IMR-90 (cell line): ENCODE data around the gene TMEM259. TPM values are rescaled to one million over a fixed set of nuclear protein-coding genes. Genes with fewer than 3 reads are reported as not detected.

Experiments used
- ATAC-seq: fragments of 200-7000 bp; cut with Tn5 transposase; 2 replicates; pipeline ENCODE4 v1.9.1; 2020; ENCODE audit warnings: low read depth, mild to moderate bottlenecking, moderate library complexity
- BruUV-seq: library from RNA; stranded (reverse); fragments of 400-500 nt; replicated peaks from 2 replicates; lab custom pipeline; 2021; lab: Mats Ljungman, UMichigan
- CTCF ChIA-PET: fragments of 300-600 bp; formaldehyde crosslinking; extraction: SDS; loops from one replicate; lab custom pipeline; 2021; ENCODE audit warnings: antibody characterized with exemption; lab: Yijun Ruan, JAX
- POLR2A ChIA-PET: fragments of 300-600 bp; sonication (Branson Sonifier 250); formaldehyde crosslinking; loops from one replicate; lab custom pipeline; 2022; ENCODE audit warnings: antibody characterized with exemption; ENCODE audit not compliant: unreplicated experiment; lab: Charles Lee
- DNase-seq: peaks from one replicate; pipeline ENCODE4 v3.0.0; 2013
- H2AFZ ChIP-seq: replicated peaks from 2 replicates; pipeline ENCODE3; 2013; ENCODE audit warnings: low read length, mild to moderate bottlenecking; ENCODE audit not compliant: poor library complexity
- H2AK5ac ChIP-seq: 2 replicates; pipeline ENCODE4 v1.6.1; 2013; ENCODE audit warnings: low read depth, low read length, inconsistent platforms
- H2AK9ac ChIP-seq: replicated peaks from 2 replicates; pipeline ENCODE3; 2013; ENCODE audit warnings: mild to moderate bottlenecking, low read depth, low read length, moderate library complexity; ENCODE audit not compliant: poor library complexity
- H2BK120ac ChIP-seq: 2 replicates; pipeline ENCODE4 v1.6.1; 2013; ENCODE audit warnings: low read depth, low read length, inconsistent platforms
- H2BK15ac ChIP-seq: 3 replicates; pipeline ENCODE4 v1.6.1; 2013; ENCODE audit warnings: low read depth, low read length, inconsistent platforms
- H2BK20ac ChIP-seq: 2 replicates; pipeline ENCODE4 v1.6.1; 2013; ENCODE audit warnings: low read depth, mild to moderate bottlenecking, inconsistent platforms, low read length, moderate library complexity
- H2BK5ac ChIP-seq: 2 replicates; pipeline ENCODE4 v1.6.1; 2013; ENCODE audit warnings: mild to moderate bottlenecking, low read depth, low read length, inconsistent platforms; ENCODE audit not compliant: poor library complexity, severe bottlenecking
- H3K14ac ChIP-seq: replicated peaks from 2 replicates; pipeline ENCODE4 v1.6.1; 2013; ENCODE audit warnings: low read depth, low read length, inconsistent platforms
- H3K18ac ChIP-seq: 2 replicates; pipeline ENCODE4 v1.6.1; 2013; ENCODE audit warnings: low read depth, low read length, control low read depth
- H3K23ac ChIP-seq: 2 replicates; pipeline ENCODE4 v1.6.1; 2013; ENCODE audit warnings: low read depth, low read length, inconsistent platforms
- H3K27ac ChIP-seq: 2 replicates; pipeline ENCODE4 v1.5.1; 2013; ENCODE audit warnings: mild to moderate bottlenecking, control low read depth, low read length; ENCODE audit not compliant: insufficient read depth
- H3K27me3 ChIP-seq: 2 replicates; pipeline ENCODE4 v1.6.1; 2013; ENCODE audit warnings: low read length; ENCODE audit not compliant: control insufficient read depth, insufficient read depth
- H3K36me3 ChIP-seq: 2 replicates; pipeline ENCODE4 v1.6.1; 2013; ENCODE audit warnings: low read length, mixed read lengths; ENCODE audit not compliant: control insufficient read depth, insufficient read depth
- H3K4ac ChIP-seq: 2 replicates; pipeline ENCODE4 v1.6.1; 2013; ENCODE audit warnings: low read depth, low read length, inconsistent platforms
- H3K4me1 ChIP-seq: 2 replicates; pipeline ENCODE4 v1.6.1; 2013; ENCODE audit warnings: low read length, mixed read lengths; ENCODE audit not compliant: control insufficient read depth, insufficient read depth
- H3K4me2 ChIP-seq: 2 replicates; pipeline ENCODE4 v1.6.1; 2013; ENCODE audit warnings: low read depth, mild to moderate bottlenecking, control low read depth, low read length, moderate library complexity
- H3K4me3 ChIP-seq: 2 replicates; pipeline ENCODE4 v1.5.1; 2013; ENCODE audit warnings: low read depth, mild to moderate bottlenecking, control low read depth, low read length, moderate library complexity; ENCODE audit not compliant: insufficient read depth
- H3K56ac ChIP-seq: 2 replicates; pipeline ENCODE4 v1.6.1; 2013; ENCODE audit warnings: low read length, inconsistent platforms; ENCODE audit not compliant: insufficient read depth; ENCODE audit errors: extremely low read depth
- H3K79me1 ChIP-seq, 2 experiments: 2 replicates each; pipeline ENCODE4 v1.6.1; 2013; ENCODE audit warnings: low read length in 2 of 2, inconsistent platforms in 1 of 2, low read depth in 1 of 2
- H3K9ac ChIP-seq: 2 replicates; pipeline ENCODE4 v1.6.1; 2013; ENCODE audit warnings: low read depth, low read length, control low read depth
- H3K9me1 ChIP-seq: 2 replicates; pipeline ENCODE4 v1.6.1; 2013; ENCODE audit warnings: low read length, inconsistent platforms; ENCODE audit not compliant: insufficient read depth
- H3K9me3 ChIP-seq: 2 replicates; pipeline ENCODE4 v1.6.1; 2013; ENCODE audit warnings: low read length; ENCODE audit not compliant: control insufficient read depth, insufficient read depth
- H4K20me1 ChIP-seq: 2 replicates; pipeline ENCODE4 v1.6.1; 2013; ENCODE audit warnings: low read length, inconsistent platforms; ENCODE audit not compliant: insufficient read depth
- H4K5ac ChIP-seq: 2 replicates; pipeline ENCODE4 v1.6.1; 2013; ENCODE audit warnings: mild to moderate bottlenecking, low read depth, low read length, control low read depth
- H4K8ac ChIP-seq, 2 experiments: 2 replicates each; pipeline ENCODE4 v1.6.1; 2013; ENCODE audit warnings: low read depth in 2 of 2, low read length in 2 of 2, control low read depth in 1 of 2, inconsistent platforms in 1 of 2
- H4K91ac ChIP-seq: 2 replicates; pipeline ENCODE4 v1.6.1; 2013; ENCODE audit warnings: low read depth, low read length, inconsistent platforms; ENCODE audit not compliant: insufficient read depth
- BHLHE40 ChIP-seq: fragments of 150-350 bp; IDR thresholded peaks from 2 replicates; pipeline ENCODE4 v1.6.1; 2016; ENCODE audit warnings: mild to moderate bottlenecking, low read depth, low read length
- CEBPB ChIP-seq: IDR thresholded peaks from 2 replicates; pipeline ENCODE4 v1.6.1; 2012; ENCODE audit warnings: low read depth, low read length, improper control_type of control experiment
- CTCF ChIP-seq: conservative IDR thresholded peaks from 2 replicates; pipeline ENCODE4 v1.5.1; 2012; ENCODE audit warnings: mild to moderate bottlenecking, low read depth, low read length, improper control_type of control experiment
- FOS ChIP-seq: fragments of 150-350 bp; IDR thresholded peaks from 2 replicates; pipeline ENCODE4 v1.6.1; 2016; ENCODE audit warnings: low read depth, low read length
- MAZ ChIP-seq: IDR thresholded peaks from 2 replicates; pipeline ENCODE4 v1.6.1; 2012; ENCODE audit warnings: low read depth, mild to moderate bottlenecking, low read length, improper control_type of control experiment, moderate library complexity, borderline replicate concordance
- MXI1 ChIP-seq: IDR thresholded peaks from 2 replicates; pipeline ENCODE4 v1.6.1; 2012; ENCODE audit warnings: low read depth, mild to moderate bottlenecking, low read length, moderate library complexity, borderline replicate concordance
- NFE2L2 ChIP-seq: fragments of 150-350 bp; IDR thresholded peaks from 2 replicates; pipeline ENCODE4 v1.6.1; 2016; ENCODE audit warnings: low read depth, mild to moderate bottlenecking, low read length
- WGBS, 2 experiments: methylation state at CpG; one replicate each; pipeline versions ENCODE4 v1.1.5 to v1.1.7; 2013; ENCODE audit warnings: missing lambda C conversion rate in 2 of 2; ENCODE audit not compliant: insufficient read length in 1 of 2; ENCODE audit errors: extremely low coverage in 2 of 2; 5-methylcytosine and 5-hydroxymethylcytosine counted together
- dilution Hi-C: fragments of 300-500 bp; cut with HindIII; formaldehyde crosslinking; loops from one replicate; pipeline ENCODE4 v1.14.3; 2018; ENCODE audit warnings: low sequenced_read_pairs; ENCODE audit not compliant: unreplicated experiment
- in situ Hi-C: fragments of 300-500 bp; cut with MboI; formaldehyde crosslinking; loops from 3 replicates; pipeline ENCODE4 v1.14.3; 2019; ENCODE audit warnings: low sequenced_read_pairs, inconsistent platforms, mixed read lengths
- intact Hi-C: fragments of 100-400 bp; cut with micrococcal nuclease; formaldehyde crosslinking; loops from 2 replicates; pipeline ENCODE4 v1.10.0; 2022
- polyA plus RNA-seq, 3 experiments: library from polyadenylated mRNA; depleted of rRNA; stranded (reverse); fragments of >200 nt; gene quantifications; 2 replicates each; pipeline ENCODE4 v1.2.3, GENCODE V29; 2012; ENCODE audit warnings: low replicate concordance in 1 of 3
- total RNA-seq: library from RNA; depleted of rRNA; stranded (reverse); fragments of >200 nt; gene quantifications from 2 replicates; pipeline ENCODE4 v1.2.3, GENCODE V29; 2012

The TMEM259 gene
- total and polyA plus RNA-seq, 2 of the 4 experiments (the other 2 are of a cell fraction), result 22.6 to 153 TPM

- H3K4me2 ChIP-seq, result peak overlapping the region; percentile 74
- in situ Hi-C loops, result loop anchor here (5.0 kb wide), 1 partner anchor 139 kb away; the partner anchor contains the start of gene CFD
Observed at GRCh38 chr19:996051-996838, 24.7 kb downstream of the TMEM259 start.

More at GRCh38 chr19:996051-996838, 24.7 kb downstream of the TMEM259 start:
- intact Hi-C loops, result no loop called here
- Histone ChIP-seq H4K5ac (no peak overlapping the region), H2AFZ (peak overlapping the region; percentile 47), H3K56ac (no peak overlapping the region), H2BK5ac (no peak overlapping the region), H3K9ac (no peak overlapping the region), H3K27me3 (peaks cover 42% of the 10 kb centered on the region), H2AK5ac (no peak overlapping the region), H2BK120ac (no peak overlapping the region), H3K14ac (no peak overlapping the region), H3K9me3 (no peaks in the 10 kb centered on the region), H4K8ac (no peak overlapping the region), H4K91ac (no peak overlapping the region), H2AK9ac (peak overlapping the region; percentile 90), H3K79me1 (no peaks in the 10 kb centered on the region), H3K9me1 (no peaks in the 10 kb centered on the region), H3K27ac (no peak overlapping the region), H4K20me1 (0 out of 2 replicates have a peak, but pooled peaks cover 6% of the 10 kb centered on the region), H3K4ac (no peak overlapping the region), H3K23ac (no peak overlapping the region), H3K36me3 (peaks cover 18% of the 10 kb centered on the region), H2BK20ac (no peak overlapping the region), H3K4me3 (peak overlapping the region; percentile 9; the same call in 1 of the 2 replicates), H2BK15ac (no peak overlapping the region), H3K18ac (no peak overlapping the region), H3K4me1 (peaks cover 5% of the 10 kb centered on the region)
- WGBS, 2 experiments, result 8% methylated on average over 57 of the region's 64 CpGs; no CpG with 5 or more reads in 1 of the 2 experiments
- ChIA-PET CTCF (no interaction called here), POLR2A (no interaction called here)
- TF ChIP-seq CEBPB (0 out of 2 replicates have a peak, but pooled peaks have one; percentile 0), CTCF (no peak), FOS (peak; percentile 40), MXI1 (no peak), BHLHE40 (no peak), NFE2L2 (no peak), MAZ (peak; percentile 45; the same call in 1 of the 2 replicates)
- dilution Hi-C loops, result no loop called here
- BruUV-seq, result no TSS peak
- ATAC-seq, result peak; percentile 27
- peak; percentile 53 for DNase-seq
